ENCODE measurements around the gene KIAA0753. TPM values are rescaled to one million over a fixed set of nuclear protein-coding genes. Genes with fewer than 3 reads are reported as not detected.

Gene KIAA0753
- total RNA-seq, 1 experiment from 2014 or later = 13.0 TPM

DNA sequence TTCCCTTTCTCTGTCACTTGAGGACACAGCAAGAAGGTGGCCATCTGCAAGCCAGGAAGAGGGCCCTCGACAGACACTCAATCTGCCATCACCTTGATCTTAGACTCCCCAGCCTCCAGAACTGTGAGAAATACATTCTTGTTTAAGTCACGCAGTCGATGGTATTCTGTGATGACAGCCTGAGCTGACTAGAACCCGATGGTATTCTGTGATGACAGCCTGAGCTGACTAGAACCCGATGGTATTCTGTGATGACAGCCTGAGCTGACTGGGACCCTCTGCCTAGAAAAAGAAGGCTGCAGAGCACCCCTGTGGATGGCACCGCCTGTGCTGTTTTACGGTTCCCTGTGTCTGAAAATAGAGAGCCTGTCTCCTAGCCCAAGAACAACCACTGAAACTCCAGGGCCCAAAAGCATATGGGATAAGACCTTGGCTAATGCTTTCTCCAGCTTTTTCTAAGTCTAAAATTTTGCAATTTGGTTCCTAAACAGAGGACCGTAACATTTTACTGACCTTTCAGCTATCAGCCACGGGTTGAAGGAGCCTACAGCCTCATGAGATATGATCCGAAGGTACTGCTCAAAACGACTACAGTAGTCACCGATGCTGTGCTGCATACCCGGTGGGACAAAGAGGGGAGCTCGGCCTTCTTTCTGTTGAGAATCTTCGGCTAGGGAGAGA lies 51.1 kb downstream of the KIAA0753 start:
- H3K4me1 ChIP-seq (ENCODE audit: control insufficient read depth, insufficient read depth, low read length) = no peaks in the 10 kb centered on the region
- ChIA-PET POLR2A (no interaction called here), CTCF (interaction anchor here (0.6 kb wide), 1 partner anchor 153 kb away, joined by 3 read pairs; no protein-coding TSS in a partner anchor)
- no peak for DNase-seq (ENCODE audit: low read depth, low spot score)
- in situ Hi-C loops (cut with HindIII; ENCODE audit: low pct_unique_long_range_greater_than_20kb, low sequenced_read_pairs) = no loop called here
- intact Hi-C loops (cut with micrococcal nuclease; ENCODE audit: unreplicated experiment) = no loop called here
- no peaks in the 10 kb centered on the region for H3K27me3 ChIP-seq (ENCODE audit: control insufficient read depth, insufficient read depth, low read length)
- no peak for ATAC-seq
- H3K9me3 ChIP-seq (ENCODE audit: control insufficient read depth, insufficient read depth, low read depth, low read length) = peaks cover 10% of the 10 kb centered on the region; the same call in 1 of the 2 replicates
- BruUV-seq (replicated peaks) = no TSS peak
- TF ChIP-seq SIN3A (IDR thresholded peaks at IDR 0.05; ENCODE audit: borderline replicate concordance, insufficient read depth, low read depth, low read length) = no peak
- TF ChIP-seq TCF7L2 (IDR thresholded peaks at IDR 0.05; ENCODE audit: low read depth, low read length) = no peak
- TF ChIP-seq, protein P1, sequence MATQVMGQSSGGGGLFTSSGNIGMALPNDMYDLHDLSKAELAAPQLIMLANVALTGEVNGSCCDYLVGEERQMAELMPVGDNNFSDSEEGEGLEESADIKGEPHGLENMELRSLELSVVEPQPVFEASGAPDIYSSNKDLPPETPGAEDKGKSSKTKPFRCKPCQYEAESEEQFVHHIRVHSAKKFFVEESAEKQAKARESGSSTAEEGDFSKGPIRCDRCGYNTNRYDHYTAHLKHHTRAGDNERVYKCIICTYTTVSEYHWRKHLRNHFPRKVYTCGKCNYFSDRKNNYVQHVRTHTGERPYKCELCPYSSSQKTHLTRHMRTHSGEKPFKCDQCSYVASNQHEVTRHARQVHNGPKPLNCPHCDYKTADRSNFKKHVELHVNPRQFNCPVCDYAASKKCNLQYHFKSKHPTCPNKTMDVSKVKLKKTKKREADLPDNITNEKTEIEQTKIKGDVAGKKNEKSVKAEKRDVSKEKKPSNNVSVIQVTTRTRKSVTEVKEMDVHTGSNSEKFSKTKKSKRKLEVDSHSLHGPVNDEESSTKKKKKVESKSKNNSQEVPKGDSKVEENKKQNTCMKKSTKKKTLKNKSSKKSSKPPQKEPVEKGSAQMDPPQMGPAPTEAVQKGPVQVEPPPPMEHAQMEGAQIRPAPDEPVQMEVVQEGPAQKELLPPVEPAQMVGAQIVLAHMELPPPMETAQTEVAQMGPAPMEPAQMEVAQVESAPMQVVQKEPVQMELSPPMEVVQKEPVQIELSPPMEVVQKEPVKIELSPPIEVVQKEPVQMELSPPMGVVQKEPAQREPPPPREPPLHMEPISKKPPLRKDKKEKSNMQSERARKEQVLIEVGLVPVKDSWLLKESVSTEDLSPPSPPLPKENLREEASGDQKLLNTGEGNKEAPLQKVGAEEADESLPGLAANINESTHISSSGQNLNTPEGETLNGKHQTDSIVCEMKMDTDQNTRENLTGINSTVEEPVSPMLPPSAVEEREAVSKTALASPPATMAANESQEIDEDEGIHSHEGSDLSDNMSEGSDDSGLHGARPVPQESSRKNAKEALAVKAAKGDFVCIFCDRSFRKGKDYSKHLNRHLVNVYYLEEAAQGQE (IDR thresholded peaks at IDR 0.05; ENCODE audit: insufficient read depth in 1 of 2, low read depth in 2 of 2, low read length in 1 of 2) = no peak
- TF ChIP-seq, protein P2, sequence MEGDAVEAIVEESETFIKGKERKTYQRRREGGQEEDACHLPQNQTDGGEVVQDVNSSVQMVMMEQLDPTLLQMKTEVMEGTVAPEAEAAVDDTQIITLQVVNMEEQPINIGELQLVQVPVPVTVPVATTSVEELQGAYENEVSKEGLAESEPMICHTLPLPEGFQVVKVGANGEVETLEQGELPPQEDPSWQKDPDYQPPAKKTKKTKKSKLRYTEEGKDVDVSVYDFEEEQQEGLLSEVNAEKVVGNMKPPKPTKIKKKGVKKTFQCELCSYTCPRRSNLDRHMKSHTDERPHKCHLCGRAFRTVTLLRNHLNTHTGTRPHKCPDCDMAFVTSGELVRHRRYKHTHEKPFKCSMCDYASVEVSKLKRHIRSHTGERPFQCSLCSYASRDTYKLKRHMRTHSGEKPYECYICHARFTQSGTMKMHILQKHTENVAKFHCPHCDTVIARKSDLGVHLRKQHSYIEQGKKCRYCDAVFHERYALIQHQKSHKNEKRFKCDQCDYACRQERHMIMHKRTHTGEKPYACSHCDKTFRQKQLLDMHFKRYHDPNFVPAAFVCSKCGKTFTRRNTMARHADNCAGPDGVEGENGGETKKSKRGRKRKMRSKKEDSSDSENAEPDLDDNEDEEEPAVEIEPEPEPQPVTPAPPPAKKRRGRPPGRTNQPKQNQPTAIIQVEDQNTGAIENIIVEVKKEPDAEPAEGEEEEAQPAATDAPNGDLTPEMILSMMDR (IDR thresholded peaks at IDR 0.05) = no peak
- TF ChIP-seq POLR2AphosphoS5 (IDR thresholded peaks at IDR 0.05; ENCODE audit: low read depth, low read length) = no peak
- H3K4me3 ChIP-seq (ENCODE audit: low read depth in 2 of 2, low read length in 2 of 2) = no peak overlapping the region
- H3K27ac ChIP-seq (ENCODE audit: low read length) = no peak overlapping the region
- H3K36me3 ChIP-seq (ENCODE audit: control insufficient read depth, insufficient read depth, low read length) = peaks cover 15% of the 10 kb centered on the region

DNA sequence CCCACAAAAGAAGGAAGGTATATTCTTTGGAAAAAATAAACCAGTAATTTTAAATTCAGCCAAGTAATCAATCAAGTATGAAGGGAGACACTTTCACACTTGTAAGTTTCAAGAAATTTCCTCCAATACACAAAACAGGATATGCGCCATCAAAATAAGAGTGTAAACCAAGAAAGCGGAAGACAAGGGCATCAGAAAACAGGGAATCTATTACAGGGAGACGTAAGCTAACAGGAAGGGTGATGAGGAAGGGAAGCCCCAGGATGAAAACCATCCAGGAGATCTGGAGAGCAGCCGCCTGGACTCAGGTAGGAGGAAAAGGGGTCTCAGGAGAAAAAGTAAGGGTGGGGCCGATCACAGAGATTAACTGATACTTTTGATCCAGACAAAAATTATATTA lies 52.3 kb downstream of the KIAA0753 start:
- no peak overlapping the region for H3K27ac ChIP-seq (ENCODE audit: low read length)
- ATAC-seq (no peak), DNase-seq (ENCODE audit: low read depth, low spot score) (no peak)
- ChIA-PET POLR2A (no interaction called here), CTCF (no interaction called here)
- TF ChIP-seq, protein P1 (IDR thresholded peaks at IDR 0.05; ENCODE audit: insufficient read depth in 1 of 2, low read depth in 2 of 2, low read length in 1 of 2) = no peak
- TF ChIP-seq TCF7L2 (IDR thresholded peaks at IDR 0.05; ENCODE audit: low read depth, low read length) (no peak), SIN3A (IDR thresholded peaks at IDR 0.05; ENCODE audit: borderline replicate concordance, insufficient read depth, low read depth, low read length) (no peak), POLR2AphosphoS5 (IDR thresholded peaks at IDR 0.05; ENCODE audit: low read depth, low read length) (no peak)
- TF ChIP-seq, protein P2 (IDR thresholded peaks at IDR 0.05) = no peak
- no peaks in the 10 kb centered on the region for H3K27me3 ChIP-seq (ENCODE audit: control insufficient read depth, insufficient read depth, low read length)
- H3K36me3 ChIP-seq (ENCODE audit: control insufficient read depth, insufficient read depth, low read length) = peaks cover 12% of the 10 kb centered on the region
- in situ Hi-C loops (cut with HindIII; ENCODE audit: low pct_unique_long_range_greater_than_20kb, low sequenced_read_pairs) (no loop called here), intact Hi-C loops (cut with micrococcal nuclease; ENCODE audit: unreplicated experiment) (no loop called here)
- H3K4me1 ChIP-seq (ENCODE audit: control insufficient read depth, insufficient read depth, low read length) = no peaks in the 10 kb centered on the region
- BruUV-seq (replicated peaks) = no TSS peak
- peaks cover 16% of the 10 kb centered on the region; the same call in 1 of the 2 replicates for H3K9me3 ChIP-seq (ENCODE audit: control insufficient read depth, insufficient read depth, low read depth, low read length)
- no peak overlapping the region for H3K4me3 ChIP-seq (ENCODE audit: low read depth in 2 of 2, low read length in 2 of 2)

All from Panc1 (cell line).